ENCODE data around the gene PIK3R2.

DNA sequence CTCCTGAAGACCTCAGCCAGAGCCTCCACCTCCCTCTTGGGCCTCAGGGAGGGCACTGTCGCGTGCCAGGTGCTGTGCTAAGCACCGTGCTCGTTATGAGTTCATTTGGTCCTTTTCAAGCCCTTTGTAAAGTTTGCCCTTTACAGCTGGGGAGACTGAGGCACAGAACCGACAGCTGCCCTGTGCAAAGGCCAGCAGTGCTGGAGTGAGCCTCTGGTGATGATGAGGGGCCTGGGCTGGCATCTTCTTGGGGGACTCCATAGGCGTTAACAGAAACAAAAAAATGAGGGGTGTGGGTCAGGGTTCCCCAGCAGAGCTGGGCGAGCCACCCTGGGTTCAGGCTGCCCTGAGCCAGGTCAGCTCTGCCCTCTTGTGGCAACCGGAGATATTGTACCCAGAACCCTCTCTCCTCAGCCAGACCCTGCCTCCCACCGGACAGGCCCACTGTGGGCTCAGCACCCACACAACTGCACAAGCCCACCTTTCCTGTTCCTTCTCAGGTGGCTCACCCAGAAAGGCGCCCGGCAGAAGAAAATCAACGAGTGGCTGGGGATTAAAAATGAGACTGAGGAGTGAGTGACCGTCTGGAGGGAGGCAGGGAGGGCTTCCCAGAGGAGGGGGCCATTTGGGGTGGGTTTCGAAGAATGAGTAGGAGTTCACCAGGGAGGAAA, 15.1 kb downstream of the PIK3R2 start:
- no peak for TF ChIP-seq GATA3 (IDR thresholded peaks at IDR 0.05; ENCODE audit: low read depth, low read length)
- no peak for TF ChIP-seq GATA2 (IDR thresholded peaks at IDR 0.05; ENCODE audit: low read depth, low read length)
